HEK293 (cell line): ENCODE results near the gene PACSIN2.

ENCODE experiments used
- CTCF ChIA-PET: fragments of 350-600 bp; formaldehyde crosslinking; extraction: SDS; loops from one replicate; lab custom pipeline; 2021; ENCODE audit warnings: antibody characterized with exemption; lab: Yijun Ruan, JAX
- POLR2A ChIA-PET: fragments of 300-600 bp; formaldehyde crosslinking; extraction: SDS; loops from one replicate; lab custom pipeline; 2020; ENCODE audit warnings: antibody characterized with exemption, inconsistent platforms; lab: Yijun Ruan, JAX
- H3K27ac ChIP-seq: fragments of 200-500 bp; sonication (Bioruptor generic); 2 replicates; pipeline ENCODE4 v1.5.1; 2014; ENCODE audit warnings: low read depth, low read length, control low read depth, inconsistent platforms; ENCODE audit errors: extremely low read depth
- H3K36me3 ChIP-seq, 2 experiments: fragments of 200-500 bp in 1 of 2; sonication (Bioruptor generic) in 1 of 2; 1 replicate in 1 of 2; 2 replicates in 1 of 2; pipeline ENCODE4 v1.5.1; 2014 to 2017; ENCODE audit warnings: inconsistent platforms in 2 of 2, low read length in 2 of 2; ENCODE audit not compliant: control insufficient read depth in 2 of 2, insufficient read depth in 1 of 2
- H3K4me1 ChIP-seq: fragments of 200-500 bp; sonication (Bioruptor generic); 2 replicates; pipeline ENCODE4 v1.5.1; 2014; ENCODE audit warnings: mild to moderate bottlenecking, low read length, inconsistent platforms; ENCODE audit not compliant: control insufficient read depth, insufficient read depth
- H3K4me3 ChIP-seq: 2 replicates; pipeline ENCODE4 v1.5.1; 2011; ENCODE audit warnings: low read depth, mild to moderate bottlenecking, control low read depth, low read length, moderate library complexity
- H3K9me3 ChIP-seq: fragments of 200-500 bp; sonication (Bioruptor generic); 2 replicates; pipeline ENCODE4 v1.5.1; 2014; ENCODE audit warnings: low read depth, low read length, inconsistent platforms; ENCODE audit not compliant: control insufficient read depth, insufficient read depth
- GLI2 ChIP-seq: fragments of 450-650 bp; formaldehyde crosslinking; IDR thresholded peaks from 2 replicates; pipeline ENCODE4; 2017; ENCODE audit warnings: missing biosample characterization, missing genetic modification characterization, low read depth, borderline replicate concordance
- HOXA7 ChIP-seq: sonication (generic); formaldehyde crosslinking; IDR thresholded peaks from 2 replicates; pipeline ENCODE4 v1.8.1; 2022; ENCODE audit warnings: missing genetic modification reagents, borderline replicate concordance
- KLF1 ChIP-seq: fragments of 450-650 bp; formaldehyde crosslinking; IDR thresholded peaks from 2 replicates; pipeline ENCODE4 v1.5.1; 2016; ENCODE audit warnings: missing biosample characterization, missing genetic modification characterization
- KLF9 ChIP-seq: fragments of 450-650 bp; formaldehyde crosslinking; IDR thresholded peaks from 2 replicates; pipeline ENCODE4 v1.5.1; 2016; ENCODE audit warnings: missing biosample characterization, missing genetic modification characterization, low read depth
- MYNN ChIP-seq: fragments of 450-650 bp; formaldehyde crosslinking; IDR thresholded peaks from 2 replicates; pipeline ENCODE4 v1.5.1; 2016; ENCODE audit warnings: missing biosample characterization, missing genetic modification characterization, borderline replicate concordance
- SP3 ChIP-seq: fragments of 450-650 bp; formaldehyde crosslinking; IDR thresholded peaks from 2 replicates; pipeline ENCODE4 v1.5.1; 2016; ENCODE audit warnings: missing biosample characterization, missing genetic modification characterization
- SP7 ChIP-seq: fragments of 450-650 bp; formaldehyde crosslinking; IDR thresholded peaks from 2 replicates; pipeline ENCODE4 v1.5.1; 2016; ENCODE audit warnings: missing biosample characterization, missing genetic modification characterization
- WT1 ChIP-seq: fragments of 450-650 bp; formaldehyde crosslinking; IDR thresholded peaks from 2 replicates; pipeline ENCODE4 v1.5.1; 2016; ENCODE audit warnings: missing biosample characterization, missing genetic modification characterization
- ZBTB1 ChIP-seq: fragments of 450-650 bp; formaldehyde crosslinking; IDR thresholded peaks from 2 replicates; pipeline ENCODE4 v1.5.1; 2016; ENCODE audit warnings: missing biosample characterization, missing genetic modification characterization
- ZNF112 ChIP-seq: fragments of 450-650 bp; formaldehyde crosslinking; IDR thresholded peaks from 2 replicates; pipeline ENCODE4 v1.5.0; 2017; ENCODE audit warnings: missing biosample characterization, missing genetic modification characterization
- ZNF132 ChIP-seq: fragments of 450-650 bp; formaldehyde crosslinking; IDR thresholded peaks from 2 replicates; pipeline ENCODE4 v1.5.1; 2017; ENCODE audit warnings: missing biosample characterization, missing genetic modification characterization, borderline replicate concordance
- ZNF140 ChIP-seq: fragments of 450-650 bp; formaldehyde crosslinking; IDR thresholded peaks from 2 replicates; pipeline ENCODE4 v1.5.1; 2016; ENCODE audit warnings: missing biosample characterization, missing genetic modification characterization
- ZNF214 ChIP-seq: fragments of 450-650 bp; formaldehyde crosslinking; IDR thresholded peaks from 2 replicates; pipeline ENCODE4 v1.5.1; 2017; ENCODE audit warnings: missing biosample characterization, mild to moderate bottlenecking, missing genetic modification characterization, borderline replicate concordance
- ZNF274 ChIP-seq, 2 experiments: fragments of 200-500 bp in 1 of 2; fragments of 450-650 bp in 1 of 2; sonication (Bioruptor generic) in 1 of 2; formaldehyde crosslinking in 1 of 2; IDR thresholded peaks; 2 replicates each; pipeline versions ENCODE4 v1.5.1 to v1.6.1; 2014 to 2016; ENCODE audit warnings: borderline replicate concordance in 1 of 2, inconsistent platforms in 1 of 2, low read length in 1 of 2, missing biosample characterization in 1 of 2, missing genetic modification characterization in 1 of 2
- ZNF48 ChIP-seq: fragments of 450-650 bp; formaldehyde crosslinking; IDR thresholded peaks from 2 replicates; pipeline ENCODE4 v1.5.1; 2016; ENCODE audit warnings: missing biosample characterization, missing genetic modification characterization
- ZNF501 ChIP-seq: fragments of 450-650 bp; formaldehyde crosslinking; IDR thresholded peaks from 2 replicates; pipeline ENCODE4 v1.5.1; 2016; ENCODE audit warnings: missing biosample characterization, missing genetic modification characterization
- ZNF510 ChIP-seq: fragments of 450-650 bp; formaldehyde crosslinking; IDR thresholded peaks from 2 replicates; pipeline ENCODE4 v1.5.1; 2018; ENCODE audit warnings: mild to moderate bottlenecking, missing genetic modification characterization, missing biosample characterization; ENCODE audit not compliant: insufficient replicate concordance
- ZNF514 ChIP-seq: fragments of 450-650 bp; formaldehyde crosslinking; IDR thresholded peaks from 2 replicates; pipeline ENCODE4 v1.5.1; 2016; ENCODE audit warnings: missing biosample characterization, missing genetic modification characterization
- ZNF560 ChIP-seq: fragments of 450-650 bp; formaldehyde crosslinking; IDR thresholded peaks from 2 replicates; pipeline ENCODE4 v1.5.1; 2017; ENCODE audit warnings: missing biosample characterization, missing genetic modification characterization, borderline replicate concordance
- ZNF623 ChIP-seq: fragments of 450-650 bp; formaldehyde crosslinking; IDR thresholded peaks from 2 replicates; pipeline ENCODE4 v1.5.1; 2016; ENCODE audit warnings: missing biosample characterization, missing genetic modification characterization
- ZNF626 ChIP-seq: fragments of 450-650 bp; sonication (Bioruptor Pico); formaldehyde crosslinking; IDR thresholded peaks from 2 replicates; pipeline ENCODE4 v1.5.1; 2018; ENCODE audit warnings: missing biosample characterization, missing genetic modification characterization, inconsistent platforms
- ZNF785 ChIP-seq: fragments of 450-650 bp; formaldehyde crosslinking; IDR thresholded peaks from 2 replicates; pipeline ENCODE4 v1.5.1; 2016; ENCODE audit warnings: missing biosample characterization, missing genetic modification characterization
- ZNF837 ChIP-seq: fragments of 450-650 bp; formaldehyde crosslinking; IDR thresholded peaks from 2 replicates; pipeline ENCODE4 v1.5.1; 2016; ENCODE audit warnings: missing biosample characterization, missing genetic modification characterization
- ZSCAN30 ChIP-seq: fragments of 450-650 bp; IDR thresholded peaks from 2 replicates; pipeline ENCODE4 v1.5.1; 2018; ENCODE audit warnings: missing biosample characterization, mild to moderate bottlenecking, missing genetic modification characterization, moderate library complexity
- TF ChIP-seq, protein P1 (sequence below): IDR thresholded peaks from 2 replicates; pipeline ENCODE4 v1.6.1; 2011; ENCODE audit warnings: mild to moderate bottlenecking, low read depth, low read length, borderline replicate concordance
- TF ChIP-seq, protein P2 (sequence below): fragments of 450-650 bp; formaldehyde crosslinking; IDR thresholded peaks from 2 replicates; pipeline ENCODE4 v1.5.1; 2016; ENCODE audit warnings: missing biosample characterization, missing genetic modification characterization
- TF ChIP-seq, protein P3 (sequence below): fragments of 450-650 bp; formaldehyde crosslinking; IDR thresholded peaks from 2 replicates; pipeline ENCODE4; 2016; ENCODE audit warnings: missing biosample characterization, missing genetic modification characterization
- TF ChIP-seq, protein P4 (sequence below): fragments of 450-650 bp; formaldehyde crosslinking; IDR thresholded peaks from 2 replicates; pipeline ENCODE4 v1.5.1; 2016; ENCODE audit warnings: missing biosample characterization, missing genetic modification characterization, low read depth
- TF ChIP-seq, protein P5 (sequence below): fragments of 450-650 bp; formaldehyde crosslinking; IDR thresholded peaks from 2 replicates; pipeline ENCODE4 v1.5.1; 2016; ENCODE audit warnings: missing biosample characterization, missing genetic modification characterization

PACSIN2 gene

DNA sequence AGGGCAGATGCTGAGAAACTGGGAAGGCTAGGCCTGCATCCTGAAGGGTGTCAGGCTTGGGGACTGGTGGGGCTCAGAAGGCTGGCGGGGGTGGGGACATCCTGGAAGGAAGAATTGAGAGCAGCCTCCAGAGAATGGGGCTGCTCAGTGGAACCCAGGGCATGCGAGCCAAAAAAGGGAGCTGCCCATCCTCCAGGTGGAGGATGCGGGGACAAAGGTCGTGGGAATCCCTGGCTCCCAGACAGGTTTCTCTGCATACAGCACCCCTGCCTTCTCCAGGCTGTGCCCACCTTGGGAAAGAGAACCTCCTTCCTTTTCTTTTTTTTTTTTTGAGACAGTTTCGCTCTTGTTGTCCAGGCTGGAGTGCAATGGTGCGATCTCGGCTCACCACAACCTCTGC lies 117.0 kb downstream of the PACSIN2 start:
- TF ChIP-seq, protein P1, sequence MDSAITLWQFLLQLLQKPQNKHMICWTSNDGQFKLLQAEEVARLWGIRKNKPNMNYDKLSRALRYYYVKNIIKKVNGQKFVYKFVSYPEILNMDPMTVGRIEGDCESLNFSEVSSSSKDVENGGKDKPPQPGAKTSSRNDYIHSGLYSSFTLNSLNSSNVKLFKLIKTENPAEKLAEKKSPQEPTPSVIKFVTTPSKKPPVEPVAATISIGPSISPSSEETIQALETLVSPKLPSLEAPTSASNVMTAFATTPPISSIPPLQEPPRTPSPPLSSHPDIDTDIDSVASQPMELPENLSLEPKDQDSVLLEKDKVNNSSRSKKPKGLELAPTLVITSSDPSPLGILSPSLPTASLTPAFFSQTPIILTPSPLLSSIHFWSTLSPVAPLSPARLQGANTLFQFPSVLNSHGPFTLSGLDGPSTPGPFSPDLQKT = no peak
- no peak for TF ChIP-seq HOXA7 (CRISPR knock-in tag)
- TF ChIP-seq, protein P2, sequence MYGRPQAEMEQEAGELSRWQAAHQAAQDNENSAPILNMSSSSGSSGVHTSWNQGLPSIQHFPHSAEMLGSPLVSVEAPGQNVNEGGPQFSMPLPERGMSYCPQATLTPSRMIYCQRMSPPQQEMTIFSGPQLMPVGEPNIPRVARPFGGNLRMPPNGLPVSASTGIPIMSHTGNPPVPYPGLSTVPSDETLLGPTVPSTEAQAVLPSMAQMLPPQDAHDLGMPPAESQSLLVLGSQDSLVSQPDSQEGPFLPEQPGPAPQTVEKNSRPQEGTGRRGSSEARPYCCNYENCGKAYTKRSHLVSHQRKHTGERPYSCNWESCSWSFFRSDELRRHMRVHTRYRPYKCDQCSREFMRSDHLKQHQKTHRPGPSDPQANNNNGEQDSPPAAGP (tag by site-specific recombination) = no peak
- TF ChIP-seq ZNF560 = no peak
- TF ChIP-seq ZSCAN30 (tag by site-specific recombination) = no peak
- TF ChIP-seq ZBTB1 (tag by site-specific recombination) = no peak
- no peak for TF ChIP-seq ZNF510 (tag by site-specific recombination)
- TF ChIP-seq KLF1 (tag by site-specific recombination) = no peak
- TF ChIP-seq, protein P3, sequence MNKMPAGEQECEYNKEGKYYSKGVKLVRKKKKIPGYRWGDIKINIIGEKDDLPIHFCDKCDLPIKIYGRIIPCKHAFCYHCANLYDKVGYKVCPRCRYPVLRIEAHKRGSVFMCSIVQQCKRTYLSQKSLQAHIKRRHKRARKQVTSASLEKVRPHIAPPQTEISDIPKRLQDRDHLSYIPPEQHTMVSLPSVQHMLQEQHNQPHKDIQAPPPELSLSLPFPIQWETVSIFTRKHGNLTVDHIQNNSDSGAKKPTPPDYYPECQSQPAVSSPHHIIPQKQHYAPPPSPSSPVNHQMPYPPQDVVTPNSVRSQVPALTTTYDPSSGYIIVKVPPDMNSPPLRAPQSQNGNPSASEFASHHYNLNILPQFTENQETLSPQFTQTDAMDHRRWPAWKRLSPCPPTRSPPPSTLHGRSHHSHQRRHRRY = no peak
- TF ChIP-seq ZNF837 (tag by site-specific recombination) = no peak
- no peak for TF ChIP-seq ZNF623 (tag by site-specific recombination)
- H3K4me1 ChIP-seq = no peaks in the 10 kb centered on the region
- H3K4me3 ChIP-seq = no peak overlapping the region
- no peak overlapping the region for H3K27ac ChIP-seq
- no peaks in the 10 kb centered on the region for H3K9me3 ChIP-seq
- H3K36me3 ChIP-seq = peaks cover 0 to 12% of the 10 kb centered on the region in 2 experiments; a peak in 1 of 3 replicates
- CTCF ChIA-PET = interaction anchor here (0.7 kb wide), 1 partner anchor 136 kb away, joined by 3 read pairs; no protein-coding TSS in a partner anchor
- POLR2A ChIA-PET = no interaction called here

DNA sequence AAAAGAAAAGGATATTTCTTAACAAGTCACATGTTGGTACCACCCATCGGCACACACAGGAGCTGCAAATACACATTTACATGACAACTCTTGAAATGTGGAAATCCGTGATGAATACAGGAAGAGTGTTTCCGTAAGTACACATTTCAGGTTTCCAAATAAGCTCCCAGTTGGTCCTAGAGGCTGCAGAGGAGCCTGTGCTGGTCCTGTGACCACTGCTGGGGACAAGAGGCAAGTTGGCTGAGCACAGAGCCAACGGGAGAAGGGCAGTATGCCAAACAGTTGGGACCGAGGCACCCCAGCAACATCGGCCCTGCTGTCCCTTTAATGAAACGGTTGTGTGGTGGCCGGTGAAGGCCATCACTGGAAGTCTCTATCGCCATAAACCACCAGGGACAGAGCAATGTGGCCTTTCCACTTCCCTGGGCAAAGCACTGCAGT lies 119.4 kb downstream of the PACSIN2 start:
- ChIA-PET CTCF (interaction anchor here (1.0 kb wide), 1 partner anchor 114 kb away, joined by 3 read pairs; no protein-coding TSS in a partner anchor), POLR2A (no interaction called here)
- Histone ChIP-seq H3K4me3 (no peak overlapping the region), H3K4me1 (no peaks in the 10 kb centered on the region), H3K9me3 (no peaks in the 10 kb centered on the region), H3K36me3 (peaks cover 0 to 24% of the 10 kb centered on the region in 2 experiments; a peak in 1 of 3 replicates), H3K27ac (no peak overlapping the region)
- TF ChIP-seq ZNF132 (tag by site-specific recombination) (no peak), ZNF48 (tag by site-specific recombination) (no peak), ZNF501 (no peak), ZNF140 (tag by site-specific recombination) (no peak), ZNF626 (no peak), ZNF214 (no peak), WT1 (no peak), ZNF785 (tag by site-specific recombination) (no peak), SP7 (tag by site-specific recombination) (no peak), ZNF112 (tag by site-specific recombination) (no peak), ZNF274 (IDR thresholded peaks at IDR 0.05; ENCODE audit: low read length) (no peak), ZNF274 (tag by site-specific recombination; IDR thresholded peaks at IDR 0.05; ENCODE audit: borderline replicate concordance) (no peak), KLF9 (no peak), ZNF623 (tag by site-specific recombination) (no peak), MYNN (no peak), ZNF514 (tag by site-specific recombination) (no peak), SP3 (no peak), GLI2 (tag by site-specific recombination) (no peak)
- TF ChIP-seq, protein P4, sequence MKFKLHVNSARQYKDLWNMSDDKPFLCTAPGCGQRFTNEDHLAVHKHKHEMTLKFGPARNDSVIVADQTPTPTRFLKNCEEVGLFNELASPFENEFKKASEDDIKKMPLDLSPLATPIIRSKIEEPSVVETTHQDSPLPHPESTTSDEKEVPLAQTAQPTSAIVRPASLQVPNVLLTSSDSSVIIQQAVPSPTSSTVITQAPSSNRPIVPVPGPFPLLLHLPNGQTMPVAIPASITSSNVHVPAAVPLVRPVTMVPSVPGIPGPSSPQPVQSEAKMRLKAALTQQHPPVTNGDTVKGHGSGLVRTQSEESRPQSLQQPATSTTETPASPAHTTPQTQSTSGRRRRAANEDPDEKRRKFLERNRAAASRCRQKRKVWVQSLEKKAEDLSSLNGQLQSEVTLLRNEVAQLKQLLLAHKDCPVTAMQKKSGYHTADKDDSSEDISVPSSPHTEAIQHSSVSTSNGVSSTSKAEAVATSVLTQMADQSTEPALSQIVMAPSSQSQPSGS (tag by site-specific recombination) = no peak
- TF ChIP-seq, protein P5, sequence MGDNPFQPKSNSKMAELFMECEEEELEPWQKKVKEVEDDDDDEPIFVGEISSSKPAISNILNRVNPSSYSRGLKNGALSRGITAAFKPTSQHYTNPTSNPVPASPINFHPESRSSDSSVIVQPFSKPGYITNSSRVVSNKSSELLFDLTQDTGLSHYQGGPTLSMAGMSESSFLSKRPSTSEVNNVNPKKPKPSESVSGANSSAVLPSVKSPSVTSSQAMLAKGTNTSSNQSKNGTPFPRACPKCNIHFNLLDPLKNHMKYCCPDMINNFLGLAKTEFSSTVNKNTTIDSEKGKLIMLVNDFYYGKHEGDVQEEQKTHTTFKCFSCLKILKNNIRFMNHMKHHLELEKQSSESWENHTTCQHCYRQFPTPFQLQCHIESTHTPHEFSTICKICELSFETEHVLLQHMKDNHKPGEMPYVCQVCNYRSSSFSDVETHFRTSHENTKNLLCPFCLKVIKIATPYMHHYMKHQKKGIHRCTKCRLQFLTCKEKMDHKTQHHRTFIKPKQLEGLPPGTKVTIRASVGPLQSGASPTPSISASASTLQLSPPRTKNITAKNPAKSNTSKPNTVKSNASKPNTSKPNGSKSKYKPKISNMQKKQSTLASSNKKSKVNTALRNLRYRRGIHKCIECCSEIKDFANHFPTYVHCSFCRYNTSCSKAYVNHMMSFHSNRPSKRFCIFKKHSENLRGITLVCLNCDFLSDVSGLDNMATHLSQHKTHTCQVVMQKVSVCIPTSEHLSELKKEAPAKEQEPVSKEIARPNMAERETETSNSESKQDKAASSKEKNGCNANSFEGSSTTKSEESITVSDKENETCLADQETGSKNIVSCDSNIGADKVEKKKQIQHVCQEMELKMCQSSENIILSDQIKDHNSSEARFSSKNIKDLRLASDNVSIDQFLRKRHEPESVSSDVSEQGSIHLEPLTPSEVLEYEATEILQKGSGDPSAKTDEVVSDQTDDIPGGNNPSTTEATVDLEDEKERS (tag by site-specific recombination) = no peak
